Naive thymus-derived CD8-positive, alpha-beta T cell (primary cell): ENCODE results near the gene FGF19. TPM values are rescaled to one million over a fixed set of nuclear protein-coding genes. Genes with fewer than 3 reads are reported as not detected.

Experiments
- ATAC-seq, 2 donors: fragments of 150-1000 bp; cut with Tn5 transposase in 1 of 2; sonication (Bioruptor Pico), chemical (Tn5 transposase) in 1 of 2; 1 replicate in 1 of 2; 2 replicates in 1 of 2; pipeline ENCODE4 v1.10.0; 2021; ENCODE audit warnings: mild to moderate bottlenecking in 2 of 2, moderate library complexity in 2 of 2
- POLR2A ChIA-PET: fragments of 350-600 bp; sonication (Branson Sonifier 250); formaldehyde crosslinking; loops from one replicate; lab custom pipeline; 2021; ENCODE audit warnings: antibody characterized with exemption; lab: Charles Lee
- DNase-seq, 10 donors: peaks; one replicate each; pipeline versions ENCODE4 v3.0.0 to v3.0.0-alpha.2; 2020 to 2022
- H3K27ac Mint-ChIP-seq, 10 donors: one replicate each; pipeline ENCODE4 v1.8.0; 2020 to 2022; ENCODE audit warnings: mild to moderate bottlenecking in 10 of 10, mixed read lengths in 10 of 10, moderate library complexity in 4 of 10, inconsistent platforms in 1 of 10
- H3K27me3 Mint-ChIP-seq, 5 donors: one replicate each; pipeline ENCODE4 v1.8.0; 2021 to 2022; ENCODE audit warnings: mixed read lengths in 5 of 5
- H3K36me3 Mint-ChIP-seq, 3 donors: one replicate each; pipeline ENCODE4 v1.8.0; 2020 to 2022; ENCODE audit warnings: mixed read lengths in 3 of 3, mild to moderate bottlenecking in 2 of 3, inconsistent platforms in 1 of 3
- H3K4me1 Mint-ChIP-seq, 4 donors: one replicate each; pipeline ENCODE4 v1.8.0; 2021 to 2022; ENCODE audit warnings: mixed read lengths in 4 of 4
- H3K4me3 Mint-ChIP-seq, 10 donors: one replicate each; pipeline ENCODE4 v1.8.0; 2020 to 2022; ENCODE audit warnings: mild to moderate bottlenecking in 10 of 10, mixed read lengths in 10 of 10, moderate library complexity in 6 of 10, inconsistent platforms in 1 of 10
- H3K9me3 Mint-ChIP-seq, 9 donors: one replicate each; pipeline ENCODE4 v1.8.0; 2020 to 2022; ENCODE audit warnings: mixed read lengths in 9 of 9, mild to moderate bottlenecking in 3 of 9, inconsistent platforms in 1 of 9, moderate library complexity in 1 of 9
- polyA plus RNA-seq, 3 donors: library from polyadenylated mRNA; unstranded; fragments of 300-500 nt; fragmentation: Illumina TruSeq; gene quantifications; one replicate each; pipeline ENCODE4 v1.2.3, GENCODE V29; 2021
- total RNA-seq, 8 experiments: library from RNA in 2 of 8; stranded (reverse) in 2 of 8; gene quantifications; one replicate each; pipeline ENCODE4 v1.2.3 and lab custom pipeline; 2021 to 2026

The FGF19 gene
- total and polyA plus RNA-seq, 5 experiments from 2014 or later = not detected

DNA sequence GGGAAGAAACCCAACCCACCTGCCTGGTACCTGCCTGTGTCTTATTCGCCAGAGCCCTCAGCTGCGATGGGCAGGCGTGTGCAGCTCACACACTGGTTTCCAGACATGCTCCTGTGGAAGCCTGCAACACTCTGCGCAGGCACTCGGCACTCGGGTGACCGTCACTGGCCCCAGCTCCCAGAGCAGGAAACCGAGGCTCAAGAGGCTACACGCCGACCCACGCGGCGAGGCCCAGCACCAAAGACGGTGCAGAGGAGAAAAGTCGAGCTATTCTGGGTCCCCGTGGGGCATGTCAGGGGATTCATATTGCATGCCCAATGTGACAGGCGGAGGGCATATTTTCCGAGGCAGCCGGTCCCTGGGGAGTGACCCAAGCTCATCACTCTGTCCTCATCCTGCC is 11.6 kb upstream of the FGF19 start:
- peaks cover 9 to 15% (median 12%) of the 10 kb centered on the region in 4 donors for H3K4me1 Mint-ChIP-seq
- H3K36me3 Mint-ChIP-seq = peaks cover 0 to 6% (median 0%) of the 10 kb centered on the region in 3 donors
- H3K27me3 Mint-ChIP-seq = peaks cover 5 to 44% (median 25%) of the 10 kb centered on the region in 5 donors
- DNase-seq (no peak), ATAC-seq (no peak)
- H3K9me3 Mint-ChIP-seq = peaks cover 0 to 14% (median 4%) of the 10 kb centered on the region in 9 donors
- POLR2A ChIA-PET = no interaction called here
- no peak overlapping the region for H3K4me3 Mint-ChIP-seq
- H3K27ac Mint-ChIP-seq = no peak overlapping the region

- DNase-seq = peak in 6 of 10 donors; percentile 1 to 46 (median 21)
- H3K27me3 Mint-ChIP-seq = peaks cover 8 to 18% (median 8%) of the 10 kb centered on the region in 5 donors
These were observed 8.3 kb upstream of the FGF19 start for GRCh38 chr11:69711822-69712801.

DNA sequence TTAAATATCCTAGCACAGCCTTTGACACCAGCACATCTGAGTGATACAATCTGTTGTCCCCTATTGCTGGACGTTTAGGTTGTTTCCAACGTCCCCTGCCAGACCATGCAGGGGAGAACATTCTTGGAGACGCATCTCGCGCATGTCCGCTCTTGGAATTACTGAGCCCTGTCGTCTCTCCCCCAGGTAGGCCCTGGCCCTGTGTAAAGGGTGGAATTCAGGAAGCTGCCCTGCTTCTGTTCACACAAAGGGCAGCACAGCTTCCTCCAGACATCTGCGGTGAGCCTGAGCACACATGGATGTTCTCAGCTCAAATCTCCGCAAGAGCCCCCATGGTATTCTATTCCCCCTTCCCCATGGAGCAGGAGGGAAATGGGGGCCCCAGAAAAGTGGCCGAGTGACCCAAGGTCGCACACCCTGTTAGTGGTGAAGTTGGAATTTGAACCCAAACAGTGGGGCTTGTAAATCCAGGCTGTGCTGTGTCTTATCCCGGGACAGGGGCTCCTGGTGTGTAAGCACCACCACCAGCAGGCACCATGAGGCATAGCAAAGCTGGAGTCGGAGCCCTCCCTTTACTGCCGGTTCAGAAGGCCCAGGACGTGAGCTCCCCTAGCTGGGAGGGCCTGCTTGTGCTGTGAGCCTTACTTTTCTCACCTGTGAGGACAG is 5.0 kb upstream of the FGF19 start:
- H3K9me3 Mint-ChIP-seq = peaks cover 0 to 14% (median 4%) of the 10 kb centered on the region in 9 donors
- peaks cover 0 to 6% (median 1%) of the 10 kb centered on the region in 3 donors for H3K36me3 Mint-ChIP-seq
- no peak overlapping the region for H3K27ac Mint-ChIP-seq
- DNase-seq (no peak), ATAC-seq (no peak)
- POLR2A ChIA-PET = no interaction called here
- peaks cover 11 to 31% (median 25%) of the 10 kb centered on the region in 5 donors for H3K27me3 Mint-ChIP-seq
- H3K4me1 Mint-ChIP-seq = peaks cover 12 to 17% (median 15%) of the 10 kb centered on the region in 4 donors
- no peak overlapping the region for H3K4me3 Mint-ChIP-seq

More at GRCh38 chr11:69711822-69712801, 8.3 kb upstream of the FGF19 start:
- H3K27ac Mint-ChIP-seq = peak overlapping the region in 8 of 10 donors; percentile 56 to 87 (median 73)
- H3K4me1 Mint-ChIP-seq = peaks cover 10 to 15% (median 11%) of the 10 kb centered on the region in 4 donors
- peaks cover 0 to 6% (median 1%) of the 10 kb centered on the region in 3 donors for H3K36me3 Mint-ChIP-seq
- POLR2A ChIA-PET = no interaction called here
- peaks cover 0 to 14% (median 4%) of the 10 kb centered on the region in 9 donors for H3K9me3 Mint-ChIP-seq
- peak; percentile 25 to 87 for ATAC-seq
- peak overlapping the region; percentile 54 to 84 (median 72) for H3K4me3 Mint-ChIP-seq

DNA sequence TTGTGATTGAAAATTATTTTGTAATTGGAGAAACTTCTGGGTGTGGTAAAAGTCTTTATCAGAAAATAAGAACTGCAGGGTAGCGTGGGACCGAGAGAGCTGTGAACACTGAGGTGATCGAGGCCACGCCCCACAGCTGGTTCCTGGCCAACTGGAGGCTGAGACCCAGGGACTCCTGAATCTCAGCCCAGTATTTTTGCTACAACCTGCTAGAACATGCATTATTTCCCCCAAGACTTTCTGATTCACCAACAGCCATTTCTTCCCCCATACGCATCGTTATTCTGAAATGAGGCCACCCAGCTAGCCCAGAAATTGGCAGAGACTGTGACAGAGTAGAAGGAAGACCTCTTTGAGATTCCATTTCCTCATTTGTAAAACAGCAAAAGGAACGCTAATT is 3.4 kb upstream of the FGF19 start:
- H3K27ac Mint-ChIP-seq = no peak overlapping the region
- ATAC-seq (no peak), DNase-seq (no peak)
- H3K36me3 Mint-ChIP-seq = peaks cover 0 to 3% (median 1%) of the 10 kb centered on the region in 3 donors
- peaks cover 10 to 21% (median 17%) of the 10 kb centered on the region in 4 donors for H3K4me1 Mint-ChIP-seq
- POLR2A ChIA-PET = no interaction called here
- H3K9me3 Mint-ChIP-seq = peaks cover 0 to 5% (median 2%) of the 10 kb centered on the region in 9 donors
- H3K4me3 Mint-ChIP-seq = peak overlapping the region in 1 of 10 donors; percentile 9
- peaks cover 12 to 34% (median 25%) of the 10 kb centered on the region in 5 donors for H3K27me3 Mint-ChIP-seq

GRCh38 chr11:69705901-69706787 is 2.3 kb upstream of the FGF19 start:
- peaks cover 12 to 41% (median 15%) of the 10 kb centered on the region in 5 donors for H3K27me3 Mint-ChIP-seq
- no peaks in the 10 kb centered on the region for H3K9me3 Mint-ChIP-seq
- POLR2A ChIA-PET = no interaction called here
- H3K27ac Mint-ChIP-seq = no peak overlapping the region
- H3K36me3 Mint-ChIP-seq = peaks cover 0 to 1% (median 0%) of the 10 kb centered on the region in 3 donors
- no peak for DNase-seq
- peak overlapping the region in 3 of 10 donors; percentile 16 to 66 (median 49) for H3K4me3 Mint-ChIP-seq
- ATAC-seq = no peak
- H3K4me1 Mint-ChIP-seq = peaks cover 2 to 14% (median 9%) of the 10 kb centered on the region in 4 donors

GRCh38 chr11:69705351-69705811 is 1.6 kb upstream of the FGF19 start:
- ATAC-seq = no peak
- Mint-ChIP-seq H3K4me3 (peak overlapping the region in 6 of 10 donors; percentile 7 to 66 (median 32)), H3K4me1 (peaks cover 2 to 14% (median 8%) of the 10 kb centered on the region in 4 donors), H3K36me3 (peaks cover 0 to 1% (median 0%) of the 10 kb centered on the region in 3 donors), H3K27me3 (peaks cover 16 to 49% (median 23%) of the 10 kb centered on the region in 5 donors), H3K27ac (no peak overlapping the region), H3K9me3 (no peaks in the 10 kb centered on the region)
- no peak for DNase-seq
- POLR2A ChIA-PET = no interaction called here

DNA sequence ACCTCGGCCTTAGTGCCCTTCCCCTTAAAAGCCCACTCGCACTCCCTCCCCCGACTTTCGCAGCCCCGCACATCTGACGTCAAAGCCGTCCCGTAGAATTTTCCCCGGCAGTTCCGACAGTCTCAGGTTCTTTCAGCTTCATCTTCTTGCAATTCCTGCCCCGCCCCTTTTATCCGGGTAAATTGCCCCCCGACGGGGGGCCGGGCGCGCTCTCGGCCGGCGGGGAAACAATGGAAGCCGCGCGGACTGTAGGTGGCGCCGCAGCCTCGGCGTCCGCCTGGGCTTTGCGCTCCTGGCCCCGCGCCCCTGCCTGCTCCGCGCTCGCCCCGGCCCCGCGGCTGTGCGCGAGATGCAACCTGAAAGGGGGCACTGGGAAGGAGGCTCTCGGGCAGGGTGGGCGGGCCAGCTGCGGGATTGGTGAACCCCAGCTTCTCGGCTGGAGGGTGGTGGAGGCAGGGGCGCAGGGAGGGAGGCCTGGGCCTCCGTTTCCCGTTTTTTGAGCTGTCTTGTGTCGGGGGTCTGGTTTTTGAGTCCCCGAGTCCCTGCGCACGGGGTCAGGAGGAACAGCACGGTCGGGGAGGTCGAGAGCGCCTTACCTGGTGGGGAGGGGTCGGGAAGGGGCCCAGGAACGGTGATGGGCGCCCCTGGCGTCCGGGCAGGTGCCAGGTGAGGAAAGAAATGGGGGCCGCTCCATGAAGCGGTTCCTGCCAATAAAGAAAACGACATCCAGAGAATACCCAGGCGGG is 859 bp upstream of the FGF19 start:
- POLR2A ChIA-PET = no interaction called here
- Mint-ChIP-seq H3K27ac (no peak overlapping the region), H3K36me3 (no peaks in the 10 kb centered on the region), H3K27me3 (peaks cover 21 to 54% (median 30%) of the 10 kb centered on the region in 5 donors), H3K9me3 (no peaks in the 10 kb centered on the region), H3K4me1 (peaks cover 2 to 14% (median 8%) of the 10 kb centered on the region in 4 donors), H3K4me3 (peak overlapping the region in 6 of 10 donors; percentile 4 to 63 (median 59))
- DNase-seq = no peak
- ATAC-seq = no peak

- Mint-ChIP-seq H3K27ac (no peak overlapping the region), H3K4me3 (peak overlapping the region in 7 of 10 donors; percentile 18 to 70 (median 51)), H3K36me3 (no peaks in the 10 kb centered on the region), H3K27me3 (peaks cover 21 to 66% (median 40%) of the 10 kb centered on the region in 5 donors), H3K9me3 (no peaks in the 10 kb centered on the region), H3K4me1 (peaks cover 2 to 14% (median 8%) of the 10 kb centered on the region in 4 donors)
- no peak for ATAC-seq
- POLR2A ChIA-PET = no interaction called here
- no peak for DNase-seq
These were observed 412 bp downstream of the FGF19 start for GRCh38 chr11:69703453-69703767.

GRCh38 chr11:69702769-69703452 is 911 bp downstream of the FGF19 start:
- POLR2A ChIA-PET = no interaction called here
- H3K27ac Mint-ChIP-seq = no peak overlapping the region
- peaks cover 21 to 70% (median 38%) of the 10 kb centered on the region in 5 donors for H3K27me3 Mint-ChIP-seq
- peak overlapping the region in 7 of 10 donors; percentile 18 to 70 (median 53) for H3K4me3 Mint-ChIP-seq
- H3K9me3 Mint-ChIP-seq = no peaks in the 10 kb centered on the region
- H3K36me3 Mint-ChIP-seq = no peaks in the 10 kb centered on the region
- peaks cover 2 to 14% (median 8%) of the 10 kb centered on the region in 4 donors for H3K4me1 Mint-ChIP-seq
- DNase-seq = no peak
- ATAC-seq = no peak

GRCh38 chr11:69702239-69702691 is 1.6 kb downstream of the FGF19 start:
- H3K9me3 Mint-ChIP-seq = no peaks in the 10 kb centered on the region
- H3K27ac Mint-ChIP-seq = no peak overlapping the region
- peaks cover 18 to 74% (median 36%) of the 10 kb centered on the region in 5 donors for H3K27me3 Mint-ChIP-seq
- ATAC-seq (no peak), DNase-seq (no peak)
- no peaks in the 10 kb centered on the region for H3K36me3 Mint-ChIP-seq
- peaks cover 2 to 14% (median 8%) of the 10 kb centered on the region in 4 donors for H3K4me1 Mint-ChIP-seq
- H3K4me3 Mint-ChIP-seq = peak overlapping the region in 1 of 10 donors; percentile 45
- POLR2A ChIA-PET = no interaction called here
